ENCODE data around the gene PIK3R5.

The PIK3R5 gene

DNA sequence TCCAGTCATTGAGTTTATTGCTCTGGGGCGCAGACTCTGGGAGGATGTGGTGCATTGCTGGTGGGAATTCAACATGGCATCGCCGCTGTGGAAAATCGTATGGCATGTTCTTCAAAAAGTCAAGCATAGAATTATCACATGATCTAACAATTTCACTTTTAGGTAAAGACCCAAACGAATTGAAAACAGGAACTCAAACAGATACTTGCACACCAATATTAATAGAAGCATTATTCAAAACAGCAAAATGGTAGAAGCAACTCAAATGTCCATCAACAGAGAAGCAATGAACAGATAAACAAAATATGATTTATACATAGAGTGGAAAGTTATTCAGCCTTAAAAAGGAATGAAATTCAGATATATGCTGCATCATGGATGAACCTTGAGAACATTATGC lies 113.9 kb downstream of the PIK3R5 start:
- no peak for DNase-seq

DNA sequence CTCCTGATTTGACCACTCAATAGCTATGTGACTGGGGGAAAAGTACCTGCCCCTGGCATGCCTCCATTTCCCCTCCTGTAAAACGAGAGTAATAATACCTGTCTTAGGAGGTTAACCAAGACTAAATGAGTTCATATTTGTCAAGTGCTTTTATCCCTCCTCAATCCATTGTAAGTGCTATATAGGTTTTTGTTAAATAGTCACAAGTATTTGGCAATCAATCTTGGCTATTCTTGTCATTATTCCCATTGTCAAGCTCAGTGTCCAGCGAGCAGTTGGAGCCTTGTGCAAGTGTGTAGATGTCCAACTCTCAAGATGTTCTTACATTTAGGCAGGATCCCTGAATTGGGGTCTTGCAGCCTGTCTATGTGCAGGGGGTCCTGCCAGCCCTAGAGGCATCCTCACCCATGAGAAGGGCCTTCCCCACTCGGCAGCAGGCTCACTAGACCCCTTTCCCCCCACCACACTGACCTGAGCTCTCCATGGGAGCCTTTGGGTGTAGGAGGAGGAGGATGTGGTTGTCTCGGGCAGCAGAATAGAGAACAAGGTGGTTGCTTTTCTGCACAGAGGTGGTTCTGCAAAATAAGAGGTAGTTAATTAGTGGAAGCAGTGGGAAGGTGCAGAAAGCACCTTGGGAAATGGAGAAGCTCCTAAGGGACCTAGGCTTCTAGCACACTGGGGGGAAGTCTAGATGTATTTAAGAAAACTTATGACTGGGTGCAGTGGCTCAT lies 116.0 kb downstream of the PIK3R5 start:
- no peak for DNase-seq

DNA sequence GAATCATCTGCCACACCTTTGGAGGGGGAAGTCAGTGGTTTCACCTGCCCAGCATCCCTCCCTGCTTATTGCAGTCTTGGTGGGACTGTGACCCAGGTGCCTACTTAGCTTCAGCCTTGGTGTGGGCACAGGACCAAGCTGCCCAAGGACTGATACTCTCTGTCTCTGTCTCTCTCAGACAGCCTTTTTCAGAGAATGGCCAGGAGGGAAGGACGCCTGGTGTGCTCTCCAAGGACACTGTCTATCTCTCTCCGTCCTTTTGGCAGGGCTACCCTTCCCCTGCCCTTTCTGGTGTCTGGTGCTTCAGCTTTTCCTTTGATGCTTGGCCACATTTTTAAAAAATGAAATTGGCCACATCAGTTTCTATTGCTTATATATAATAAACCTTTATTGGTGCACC lies 117.6 kb downstream of the PIK3R5 start:
- DNase-seq = no peak

DNA sequence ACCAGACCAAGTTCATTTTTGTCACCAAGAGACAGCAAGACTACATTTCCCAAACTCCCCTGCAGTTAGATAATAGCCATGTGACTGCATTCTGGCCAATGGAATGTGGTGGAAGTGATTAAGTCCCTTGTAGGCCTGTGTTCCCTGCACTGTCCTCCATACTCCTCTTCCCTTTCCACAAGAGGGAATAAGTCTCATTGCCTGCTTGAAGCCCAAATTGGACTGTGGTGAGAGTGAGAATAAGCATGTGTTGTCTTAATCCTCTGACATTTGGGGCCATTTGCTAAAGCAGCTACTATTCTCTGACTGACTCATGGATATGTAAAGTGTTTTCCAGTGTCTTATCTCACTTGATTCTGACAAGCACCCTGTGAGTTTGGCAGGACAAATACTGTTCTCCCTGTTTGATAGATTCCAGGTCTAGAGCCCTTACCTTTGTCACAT lies 118.7 kb downstream of the PIK3R5 start:
- peak; percentile 13 for DNase-seq

DNA sequence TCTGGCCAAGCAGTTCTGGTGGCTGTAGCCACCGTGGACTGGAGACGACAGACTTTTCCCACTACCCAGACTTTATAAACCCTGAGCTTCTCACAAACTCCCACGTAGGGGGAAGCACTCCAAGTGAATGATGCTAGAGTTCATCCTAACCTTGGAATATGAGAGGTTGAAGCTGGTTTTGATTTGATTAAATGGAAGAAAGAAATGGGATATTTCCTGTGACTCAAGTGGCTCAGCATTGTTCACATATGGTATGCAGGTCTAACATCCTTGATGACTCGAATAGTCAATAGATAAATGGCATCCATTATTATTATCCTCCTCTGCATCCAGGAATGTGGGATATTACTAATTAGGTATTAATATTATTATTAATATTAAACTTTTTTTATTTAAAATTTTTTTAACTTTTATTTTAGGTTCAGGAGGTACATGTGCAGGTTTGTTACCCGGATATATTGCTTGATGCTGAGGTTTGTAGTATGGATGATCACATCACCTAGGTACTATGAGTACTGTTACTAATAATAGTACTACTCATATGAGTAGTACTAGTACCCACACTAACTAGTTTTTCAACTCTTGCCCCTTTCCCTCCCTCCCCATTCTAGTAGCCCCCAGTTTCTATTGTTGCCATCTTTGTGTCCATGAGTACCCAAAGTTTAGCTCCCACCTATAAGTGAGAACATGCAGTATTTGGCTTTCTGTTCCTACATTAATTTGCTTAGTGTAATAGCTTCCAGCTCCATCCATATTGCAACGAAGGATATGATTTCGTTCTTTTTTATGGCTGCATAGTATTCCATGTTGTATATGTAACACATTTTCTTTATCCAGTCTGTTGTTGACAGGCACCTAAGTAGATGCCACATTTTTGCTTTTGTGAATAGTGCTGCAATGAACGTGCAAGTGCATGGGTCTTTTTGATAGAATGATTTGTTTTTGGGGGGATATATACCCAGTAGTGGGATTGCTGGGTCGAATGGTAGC lies 121.0 kb downstream of the PIK3R5 start:
- no peak for DNase-seq

DNA sequence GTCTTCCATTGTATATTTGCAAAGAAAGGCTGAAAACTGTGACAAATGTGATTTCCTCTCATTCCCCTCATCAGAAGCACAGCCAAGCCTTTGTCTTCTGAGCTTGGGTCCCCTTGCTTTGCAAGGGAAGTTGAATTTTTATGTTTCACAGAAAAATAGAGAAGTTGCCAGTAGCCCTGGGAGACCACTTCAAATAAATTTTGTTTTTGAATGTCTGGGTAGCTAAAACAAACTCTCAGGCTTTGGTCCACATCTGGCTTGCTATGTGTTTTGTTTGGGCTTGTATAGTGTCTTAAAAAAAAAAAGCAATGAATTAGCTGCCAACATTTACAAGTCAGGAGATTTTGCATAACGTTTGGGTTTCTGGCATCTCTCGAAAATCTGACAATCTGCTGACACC lies 122.2 kb downstream of the PIK3R5 start:
- DNase-seq = no peak

DNA sequence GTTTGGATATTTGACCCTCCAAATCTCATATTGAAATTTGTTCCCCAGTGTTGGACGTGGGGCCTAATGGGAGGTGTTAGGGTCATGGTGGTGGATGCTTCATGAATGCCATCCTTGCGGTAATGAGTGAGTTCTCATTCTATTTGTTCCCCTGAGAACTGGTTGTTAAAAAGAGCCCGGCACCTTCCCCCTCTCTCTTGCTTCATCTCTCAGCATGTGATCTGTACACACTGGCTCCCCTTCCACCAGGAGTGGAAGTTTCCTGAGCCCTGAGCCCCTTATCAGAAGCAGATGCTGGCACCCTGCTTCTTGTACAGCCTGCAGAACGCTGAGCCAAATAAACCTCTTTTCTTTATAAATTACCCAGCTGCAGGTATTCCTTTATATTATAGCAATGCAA lies 123.7 kb downstream of the PIK3R5 start:
- no peak for DNase-seq

DNA sequence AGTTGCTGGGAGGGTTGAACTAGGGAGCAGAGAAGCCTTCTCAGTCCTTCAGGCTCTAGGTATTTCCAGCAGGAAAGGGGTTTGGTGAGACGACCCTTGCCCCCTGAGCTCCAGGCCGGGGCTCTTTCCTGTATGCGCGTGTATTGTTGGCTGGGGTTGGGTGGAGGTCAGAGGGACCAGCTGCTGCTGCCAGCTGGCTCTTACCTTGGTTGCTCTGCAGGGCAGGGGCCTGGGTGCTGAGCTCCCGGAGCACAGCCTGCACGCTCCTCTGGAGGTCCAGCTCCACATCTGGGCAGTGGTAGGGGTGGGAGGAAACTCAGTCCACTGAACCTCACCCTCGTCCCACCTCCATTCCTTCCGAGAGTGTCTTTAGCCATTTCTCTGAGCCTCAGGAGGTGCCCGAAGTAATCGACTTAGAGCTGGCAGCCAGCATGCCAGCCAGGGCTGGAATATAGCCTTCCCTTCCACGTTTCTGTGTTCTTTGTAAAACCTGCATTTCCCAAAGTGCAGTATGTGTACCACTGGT lies 126.0 kb downstream of the PIK3R5 start:
- no peak for DNase-seq

DNA sequence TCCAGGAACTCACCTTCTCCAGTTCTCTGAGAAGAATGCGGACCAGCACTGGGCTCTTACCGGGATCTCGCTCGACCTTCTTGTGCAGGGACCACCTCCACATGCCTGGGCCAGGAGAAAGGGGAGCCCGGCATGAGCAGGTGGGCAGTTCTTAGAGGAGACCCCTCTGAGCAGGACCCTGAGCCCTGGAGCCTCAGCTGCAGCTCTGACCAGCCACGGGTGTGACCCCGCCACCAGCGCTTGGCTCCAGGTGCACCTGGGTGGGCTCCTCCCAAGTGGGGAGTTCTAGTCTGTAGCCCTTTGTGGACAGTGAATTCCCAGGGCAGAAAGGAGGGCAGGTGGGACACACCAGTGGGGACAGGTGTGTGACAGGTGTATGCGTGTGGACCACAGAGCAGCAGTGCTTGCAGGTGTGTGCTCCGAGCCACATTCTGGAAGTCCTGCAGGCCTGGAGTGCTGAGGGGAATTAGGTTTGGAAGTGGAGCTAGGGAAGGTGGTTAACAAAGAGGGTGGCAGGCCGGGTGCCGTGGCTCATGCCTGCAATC lies 126.9 kb downstream of the PIK3R5 start:
- no peak for DNase-seq

DNA sequence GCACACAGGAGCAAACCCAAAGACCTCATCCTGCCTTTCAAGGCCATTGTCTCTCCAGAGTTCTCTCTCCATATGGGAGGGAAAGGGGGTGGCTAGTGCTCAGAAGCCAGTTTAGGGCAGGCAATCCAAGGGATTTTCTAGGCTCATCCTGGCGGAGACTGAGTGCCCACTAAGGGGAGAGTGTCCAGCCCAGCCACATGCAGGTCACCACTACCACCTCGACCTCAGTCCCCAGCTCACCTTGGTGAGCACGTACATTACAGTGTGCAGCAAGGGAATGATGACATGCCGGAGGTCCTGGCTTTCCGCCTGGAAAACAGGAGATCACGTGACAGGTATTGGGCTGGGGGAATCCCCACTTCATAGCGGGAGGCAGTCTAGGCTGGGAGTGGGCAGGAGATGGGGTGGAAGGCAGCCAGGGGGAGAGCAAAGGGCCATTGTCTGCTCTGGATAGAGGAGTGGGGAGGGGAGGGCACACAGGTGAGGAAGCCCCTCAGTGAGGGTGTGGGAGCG lies 127.9 kb downstream of the PIK3R5 start:
- DNase-seq = no peak

DNA sequence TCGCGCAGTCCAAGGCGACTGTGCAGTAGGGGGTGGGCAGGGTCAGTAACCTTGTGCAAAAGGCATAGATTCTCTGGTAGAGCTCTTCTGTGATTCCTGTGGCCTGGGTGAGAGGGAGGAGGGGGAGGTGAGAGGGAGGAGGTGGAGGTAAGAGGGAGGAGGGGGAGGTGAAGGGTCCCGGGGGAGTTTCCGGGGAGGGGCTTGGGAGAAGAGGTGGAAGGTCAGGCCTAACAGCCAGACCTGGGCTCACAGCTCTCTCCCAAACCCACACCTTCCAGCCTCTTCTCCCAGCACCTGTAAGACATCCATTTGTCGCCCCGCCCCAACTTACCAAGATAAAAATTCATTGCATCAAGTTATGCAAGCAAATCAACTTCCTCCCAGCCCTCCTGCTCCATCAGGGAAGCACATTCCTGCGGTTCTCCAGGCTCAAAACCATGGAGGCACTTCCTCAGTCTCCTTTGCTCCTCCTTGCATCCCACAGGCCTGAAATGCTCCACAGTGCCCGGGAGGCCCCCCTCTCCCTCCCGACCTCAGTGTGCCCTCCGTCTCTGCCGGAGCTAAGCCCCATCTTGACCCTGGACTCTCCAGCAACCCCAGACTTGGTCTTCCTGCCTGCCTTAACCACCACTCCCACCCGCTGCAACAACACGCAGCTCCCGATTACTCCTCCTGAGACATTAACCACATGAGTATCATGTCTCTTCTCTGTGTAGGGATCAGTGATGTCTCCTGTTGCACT lies 128.5 kb downstream of the PIK3R5 start:
- DNase-seq = no peak

DNA sequence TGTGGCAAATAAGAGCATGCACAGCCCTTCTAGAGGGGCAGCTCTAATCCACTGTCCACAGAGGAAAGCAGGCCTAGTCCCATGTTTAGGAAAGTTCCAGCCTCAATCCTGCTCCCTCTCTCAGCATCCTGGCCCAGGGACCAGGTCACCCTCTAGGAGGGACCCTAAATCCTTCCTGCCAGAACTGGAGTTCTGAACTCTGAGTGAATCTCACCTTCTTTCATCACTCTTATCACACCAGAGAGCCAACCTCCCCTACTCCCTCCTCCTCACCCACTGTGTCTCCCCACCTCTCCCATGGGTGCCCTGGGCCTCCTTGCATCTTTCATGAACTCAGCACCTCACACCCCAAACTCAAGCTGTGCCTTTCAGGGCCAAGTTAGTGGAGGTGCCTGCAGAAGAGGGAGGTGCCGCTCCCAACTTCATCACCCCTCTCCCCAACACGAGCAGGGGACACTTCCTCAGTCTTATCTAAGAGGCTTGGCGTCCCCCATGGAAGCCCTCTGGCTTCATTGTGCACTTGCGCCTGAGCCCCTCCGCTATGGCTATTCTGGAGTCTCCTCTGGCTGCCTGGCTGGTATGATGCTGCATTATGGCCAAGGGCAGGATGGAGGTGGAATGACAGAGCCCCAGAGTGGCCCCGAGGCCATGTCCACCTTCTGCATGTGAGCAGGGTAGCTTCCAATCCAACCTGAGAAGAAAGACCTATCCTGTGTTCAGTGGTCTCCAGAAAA lies 129.7 kb downstream of the PIK3R5 start:
- DNase-seq = no peak

DNA sequence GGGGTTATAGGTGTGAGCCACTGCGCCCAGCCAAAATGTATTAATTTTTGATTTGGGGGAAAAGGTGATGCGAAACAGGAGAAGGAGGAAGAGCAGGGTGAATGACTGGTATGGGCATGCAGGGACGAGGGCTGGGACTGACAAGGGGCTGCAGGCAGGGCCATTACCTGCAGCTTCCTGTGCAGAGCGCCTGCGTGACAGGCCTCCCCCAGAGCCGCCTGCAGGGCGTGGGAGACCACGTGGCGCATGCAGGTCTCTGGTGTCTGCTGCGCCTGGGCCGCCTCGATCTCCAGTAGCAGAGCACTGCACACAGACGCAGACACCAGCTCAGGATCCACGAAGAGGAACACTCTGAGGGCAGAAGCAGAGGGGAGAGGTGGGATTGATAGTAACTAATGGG lies 130.4 kb downstream of the PIK3R5 start:
- no peak for DNase-seq

DNA sequence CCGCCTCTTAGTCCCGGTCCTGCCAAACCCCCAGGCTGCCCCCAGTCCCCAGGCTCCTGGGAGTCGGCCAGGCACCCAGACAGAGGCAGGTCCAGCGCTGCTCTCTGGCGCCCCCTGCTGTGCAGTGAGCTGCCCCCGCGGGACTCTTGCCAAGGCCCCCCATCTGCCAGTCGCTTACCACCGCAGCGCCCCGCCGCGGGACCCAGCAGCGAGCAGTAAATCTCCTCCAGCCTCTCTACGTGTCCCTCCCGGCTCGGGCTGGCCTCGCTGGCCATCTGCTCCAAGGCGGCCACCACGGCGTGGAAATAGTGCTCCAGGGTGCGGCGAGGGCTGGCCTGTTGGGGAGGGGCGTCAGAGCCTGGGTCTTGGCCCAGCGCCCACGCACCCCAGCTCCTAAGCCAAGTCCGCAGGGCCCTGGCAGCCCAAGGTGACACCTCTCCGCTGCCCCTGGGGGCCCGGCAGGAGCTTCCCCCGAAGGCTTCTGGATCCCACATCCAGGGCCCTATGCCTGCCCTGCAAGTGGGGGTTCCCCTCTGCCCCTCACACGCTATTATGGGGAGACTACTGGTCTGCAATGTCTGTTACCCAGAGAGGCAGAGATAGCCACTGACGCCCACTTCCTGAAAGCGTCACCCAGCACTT lies 132.7 kb downstream of the PIK3R5 start:
- no peak for DNase-seq

DNA sequence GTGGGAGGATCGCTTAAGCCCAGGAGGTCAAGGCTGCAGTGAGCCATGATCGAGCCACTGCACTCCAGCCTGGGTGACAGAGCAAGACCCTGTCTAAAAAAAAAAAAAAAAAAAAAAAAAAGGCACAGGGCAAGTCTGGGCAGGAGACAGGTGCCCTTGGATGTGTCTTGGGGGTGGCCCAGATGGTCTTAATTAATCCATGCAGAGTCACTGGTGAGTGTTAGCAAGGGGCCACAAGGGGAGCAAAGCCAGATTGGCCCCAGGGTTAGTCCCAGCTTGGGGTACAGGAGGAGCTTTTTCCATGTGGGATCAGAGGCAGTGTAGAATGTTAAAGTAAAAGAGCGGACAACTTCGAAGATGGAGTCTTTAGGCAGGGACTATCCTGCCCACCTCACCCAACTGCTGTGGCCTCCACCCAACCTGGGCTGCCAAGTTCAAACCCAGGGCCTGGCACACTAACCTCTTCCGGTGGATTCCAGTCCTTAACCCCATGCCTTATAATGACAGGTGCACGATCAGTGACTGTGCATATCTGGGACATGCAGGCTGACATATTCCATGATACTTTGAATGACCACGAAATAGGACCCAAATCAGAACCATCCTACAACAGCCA lies 134.2 kb downstream of the PIK3R5 start:
- no peak for DNase-seq

DNA sequence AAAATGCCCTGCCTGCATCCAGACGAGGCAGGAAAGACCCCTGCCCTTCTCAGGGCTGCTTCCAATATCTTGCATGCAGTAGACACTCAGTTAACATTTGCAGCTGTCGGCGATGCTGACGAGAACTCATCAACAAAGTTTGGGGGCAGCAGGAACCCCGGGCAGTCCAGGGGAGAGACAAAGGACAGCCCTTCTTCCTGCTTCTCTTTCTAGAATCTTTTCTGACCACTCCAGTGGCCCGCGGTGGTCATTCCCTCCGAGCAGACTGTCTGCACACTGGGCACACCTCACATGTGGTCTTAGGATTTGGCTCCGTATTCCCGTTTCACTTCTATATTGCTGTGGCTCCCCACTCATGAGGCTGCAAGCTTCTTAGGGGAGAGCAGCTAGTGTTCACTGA lies 135.4 kb downstream of the PIK3R5 start:
- no peak for DNase-seq

DNA sequence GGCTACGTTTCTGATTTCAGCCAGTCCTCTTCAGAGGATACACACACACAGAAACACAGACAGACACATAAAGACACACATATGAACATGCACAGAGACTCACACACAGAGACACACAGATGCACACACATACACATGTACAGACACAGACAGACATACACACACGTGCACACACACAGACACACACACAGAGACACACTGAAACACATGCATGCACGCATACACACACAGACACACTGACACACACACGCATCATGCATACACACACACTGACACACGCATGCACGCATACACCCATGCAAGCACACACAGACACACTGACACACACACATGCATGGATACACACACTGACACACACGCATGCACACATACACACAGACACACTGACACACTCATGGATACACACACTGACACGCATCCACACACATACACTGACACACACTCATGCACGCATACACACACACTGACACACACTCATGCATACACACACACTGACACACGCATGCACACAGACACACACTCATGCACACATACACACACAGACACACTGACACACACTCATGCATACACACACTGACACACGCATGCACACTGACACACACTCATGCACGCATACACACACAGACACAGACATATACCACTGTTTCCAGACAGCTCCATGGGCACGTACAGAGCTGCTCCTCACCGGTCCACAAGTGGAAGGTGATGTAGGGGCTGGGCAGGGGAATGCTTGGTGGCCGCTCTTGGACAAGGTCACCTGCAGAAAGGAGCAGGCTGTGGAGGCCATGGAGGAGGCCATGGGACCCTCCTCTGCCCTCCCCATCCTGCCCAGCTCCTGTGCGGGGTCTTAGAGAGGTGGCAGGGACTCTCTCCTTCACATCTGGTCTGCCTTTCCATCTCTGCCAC lies 136.2 kb downstream of the PIK3R5 start:
- DNase-seq = no peak
